ENCODE data around the gene MAD2L2. TPM values are rescaled to one million over a fixed set of nuclear protein-coding genes. Genes with fewer than 3 reads are reported as not detected.

MAD2L2 gene
- total RNA-seq, 5 donors from 2014 or later (not counting 1 experiment from before 2014, with no cell fraction given), result 22.4 to 28.5 (median 24.0) TPM

GRCh38 chr1:11727119-11727518 is 46.2 kb upstream of the MAD2L2 start:
- no peak overlapping the region for H3K4me3 ChIP-seq (ENCODE audit: control insufficient read depth in 1 of 2, extremely low read depth in 1 of 2, low read length in 1 of 2)
- no peak overlapping the region for H3K27ac Mint-ChIP-seq
- H3K27ac ChIP-seq (ENCODE audit: low read length), result no peak overlapping the region
- no peak overlapping the region for H3K4me3 Mint-ChIP-seq
- no peaks in the 10 kb centered on the region for H3K36me3 Mint-ChIP-seq
- H3K4me1 ChIP-seq (ENCODE audit: control insufficient read depth in 1 of 2, extremely low read depth in 1 of 2, insufficient read depth in 2 of 2, low read length in 2 of 2), result peaks cover 24 to 47% of the 10 kb centered on the region in 2 experiments
- no peaks in the 10 kb centered on the region for H3K9me3 Mint-ChIP-seq
- H3K4me1 Mint-ChIP-seq, result peaks cover 37 to 49% (median 46%) of the 10 kb centered on the region in 3 donors
- no peaks in the 10 kb centered on the region for H3K36me3 ChIP-seq (ENCODE audit: control insufficient read depth in 2 of 2, extremely low read depth in 1 of 2, insufficient read depth in 1 of 2, low read length in 1 of 2)
- CTCF ChIA-PET, result interaction anchor here in 1 of 2 donors (0.5 kb wide), 1 partner anchor 1933 kb away, joined by 4 read pairs; no protein-coding TSS in a partner anchor
- 95% methylated on average over 4 of the region's 4 CpGs for WGBS (ENCODE audit: insufficient coverage)
- H3K9me3 ChIP-seq, result no peaks in the 10 kb centered on the region
- DNase-seq (no peak), ATAC-seq (replicated peaks in 1 of 4) (no peak)
- H3K27me3 Mint-ChIP-seq, result no peaks in the 10 kb centered on the region
- H3K27me3 ChIP-seq (replicated peaks in 1 of 2; ENCODE audit: control insufficient read depth in 2 of 2, extremely low read depth in 1 of 2, insufficient read depth in 2 of 2, low read length in 1 of 2), result no peaks in the 10 kb centered on the region
- POLR2A ChIA-PET, result interaction anchor here in 1 of 2 donors (0.6 kb wide), 1 partner anchor 16 kb away, joined by 4 read pairs; no protein-coding TSS in a partner anchor

GRCh38 chr1:11725616-11726015 is 44.7 kb upstream of the MAD2L2 start:
- Histone ChIP-seq H3K36me3 (ENCODE audit: control insufficient read depth in 2 of 2, extremely low read depth in 1 of 2, insufficient read depth in 1 of 2, low read length in 1 of 2) (no peaks in the 10 kb centered on the region), H3K4me3 (ENCODE audit: control insufficient read depth in 1 of 2, extremely low read depth in 1 of 2, low read length in 1 of 2) (no peak overlapping the region), H3K4me1 (ENCODE audit: control insufficient read depth in 1 of 2, extremely low read depth in 1 of 2, insufficient read depth in 2 of 2, low read length in 2 of 2) (peaks cover 15 to 33% of the 10 kb centered on the region in 2 experiments), H3K27me3 (replicated peaks in 1 of 2; ENCODE audit: control insufficient read depth in 2 of 2, extremely low read depth in 1 of 2, insufficient read depth in 2 of 2, low read length in 1 of 2) (no peaks in the 10 kb centered on the region), H3K27ac (ENCODE audit: low read length) (no peak overlapping the region), H3K9me3 (no peaks in the 10 kb centered on the region)
- POLR2A ChIA-PET, result no interaction called here
- Mint-ChIP-seq H3K27ac (peak overlapping the region in 1 of 2 donors; percentile 6), H3K4me3 (no peak overlapping the region), H3K9me3 (no peaks in the 10 kb centered on the region), H3K4me1 (peaks cover 24 to 34% (median 31%) of the 10 kb centered on the region in 3 donors), H3K36me3 (no peaks in the 10 kb centered on the region), H3K27me3 (no peaks in the 10 kb centered on the region)
- DNase-seq, result peak in 1 of 35 experiments; percentile 24
- CTCF ChIA-PET, result interaction anchor here in 1 of 2 donors (0.5 to 0.7 kb wide), 2 partner anchors 36 to 68 kb away, joined by 3 to 6 read pairs; no protein-coding TSS in a partner anchor
- WGBS (ENCODE audit: insufficient coverage), result 60% methylated on average over 1 of the region's 5 CpGs
- no peak for ATAC-seq (replicated peaks in 1 of 4)

- Mint-ChIP-seq H3K27ac (no peak overlapping the region), H3K4me1 (peaks cover 19 to 28% (median 22%) of the 10 kb centered on the region in 3 donors), H3K9me3 (no peaks in the 10 kb centered on the region), H3K36me3 (no peaks in the 10 kb centered on the region), H3K4me3 (no peak overlapping the region), H3K27me3 (no peaks in the 10 kb centered on the region)
- no peaks in the 10 kb centered on the region for H3K27me3 ChIP-seq (replicated peaks in 1 of 2; ENCODE audit: control insufficient read depth in 2 of 2, extremely low read depth in 1 of 2, insufficient read depth in 2 of 2, low read length in 1 of 2)
- no peaks in the 10 kb centered on the region for H3K36me3 ChIP-seq (ENCODE audit: control insufficient read depth in 2 of 2, extremely low read depth in 1 of 2, insufficient read depth in 1 of 2, low read length in 1 of 2)
- WGBS (ENCODE audit: insufficient coverage), result no CpG with 5 or more reads among the region's 2 CpGs
- CTCF ChIA-PET, result interaction anchor here (0.9 to 1.2 kb wide), 2 partner anchors 58 kb away, joined by 3 to 7 read pairs; partner anchors contain the start of gene FBXO6 (in 1 of the 2)
- DNase-seq, result no peak
- H3K9me3 ChIP-seq, result no peaks in the 10 kb centered on the region
- POLR2A ChIA-PET, result interaction anchor here in 1 of 2 donors (0.6 kb wide), 1 partner anchor 431 kb away, joined by 10 read pairs; no protein-coding TSS in a partner anchor
- no peak for ATAC-seq (replicated peaks in 1 of 4)
- no peak overlapping the region for H3K27ac ChIP-seq (ENCODE audit: low read length)
- no peak overlapping the region for H3K4me3 ChIP-seq (ENCODE audit: control insufficient read depth in 1 of 2, extremely low read depth in 1 of 2, low read length in 1 of 2)
- peaks cover 2 to 29% of the 10 kb centered on the region in 2 experiments for H3K4me1 ChIP-seq (ENCODE audit: control insufficient read depth in 1 of 2, extremely low read depth in 1 of 2, insufficient read depth in 2 of 2, low read length in 2 of 2)
Observed at GRCh38 chr1:11722538-11722937, 41.6 kb upstream of the MAD2L2 start.

- no peaks in the 10 kb centered on the region for H3K27me3 ChIP-seq (replicated peaks in 1 of 2; ENCODE audit: control insufficient read depth in 2 of 2, extremely low read depth in 1 of 2, insufficient read depth in 2 of 2, low read length in 1 of 2)
- no peak overlapping the region for H3K27ac ChIP-seq (ENCODE audit: low read length)
- no peak overlapping the region for H3K4me3 ChIP-seq (ENCODE audit: control insufficient read depth in 1 of 2, extremely low read depth in 1 of 2, low read length in 1 of 2)
- H3K27me3 Mint-ChIP-seq, result no peaks in the 10 kb centered on the region
- peaks cover 19 to 28% (median 22%) of the 10 kb centered on the region in 3 donors for H3K4me1 Mint-ChIP-seq
- ChIA-PET POLR2A (no interaction called here), CTCF (interaction anchor here in 1 of 2 donors (0.6 to 3.0 kb wide), 5 partner anchors 24 to 69 kb away, joined by 3 to 56 read pairs (median 3); partner anchors contain the start of genes FBXO2, FBXO44 and FBXO6)
- no peaks in the 10 kb centered on the region for H3K36me3 ChIP-seq (ENCODE audit: control insufficient read depth in 2 of 2, extremely low read depth in 1 of 2, insufficient read depth in 1 of 2, low read length in 1 of 2)
- H3K36me3 Mint-ChIP-seq, result no peaks in the 10 kb centered on the region
- no peak for ATAC-seq (replicated peaks in 1 of 4)
- 86% methylated on average over 1 of the region's 4 CpGs for WGBS (ENCODE audit: insufficient coverage)
- no peak overlapping the region for H3K27ac Mint-ChIP-seq
- H3K9me3 Mint-ChIP-seq, result no peaks in the 10 kb centered on the region
- H3K9me3 ChIP-seq, result no peaks in the 10 kb centered on the region
- DNase-seq, result no peak
- no peak overlapping the region for H3K4me3 Mint-ChIP-seq
- peaks cover 2 to 29% of the 10 kb centered on the region in 2 experiments for H3K4me1 ChIP-seq (ENCODE audit: control insufficient read depth in 1 of 2, extremely low read depth in 1 of 2, insufficient read depth in 2 of 2, low read length in 2 of 2)
Observed at GRCh38 chr1:11721311-11721710, 40.4 kb upstream of the MAD2L2 start.

GRCh38 chr1:11720525-11720924 is 39.6 kb upstream of the MAD2L2 start:
- H3K36me3 Mint-ChIP-seq, result no peaks in the 10 kb centered on the region
- H3K4me1 Mint-ChIP-seq, result peaks cover 16 to 23% (median 17%) of the 10 kb centered on the region in 3 donors
- WGBS (ENCODE audit: insufficient coverage), result 86% methylated on average over 3 of the region's 4 CpGs
- no peaks in the 10 kb centered on the region for H3K9me3 ChIP-seq
- DNase-seq, result no peak
- no peak overlapping the region for H3K4me3 Mint-ChIP-seq
- H3K9me3 Mint-ChIP-seq, result no peaks in the 10 kb centered on the region
- no peaks in the 10 kb centered on the region for H3K36me3 ChIP-seq (ENCODE audit: control insufficient read depth in 2 of 2, extremely low read depth in 1 of 2, insufficient read depth in 1 of 2, low read length in 1 of 2)
- H3K4me1 ChIP-seq (ENCODE audit: control insufficient read depth in 1 of 2, extremely low read depth in 1 of 2, insufficient read depth in 2 of 2, low read length in 2 of 2), result peaks cover 0 to 24% of the 10 kb centered on the region in 2 experiments
- H3K27ac Mint-ChIP-seq, result no peak overlapping the region
- H3K4me3 ChIP-seq (ENCODE audit: control insufficient read depth in 1 of 2, extremely low read depth in 1 of 2, low read length in 1 of 2), result no peak overlapping the region
- no peaks in the 10 kb centered on the region for H3K27me3 ChIP-seq (replicated peaks in 1 of 2; ENCODE audit: control insufficient read depth in 2 of 2, extremely low read depth in 1 of 2, insufficient read depth in 2 of 2, low read length in 1 of 2)
- ATAC-seq (replicated peaks in 1 of 4), result no peak
- POLR2A ChIA-PET, result no interaction called here
- no peak overlapping the region for H3K27ac ChIP-seq (ENCODE audit: low read length)
- H3K27me3 Mint-ChIP-seq, result no peaks in the 10 kb centered on the region
- CTCF ChIA-PET, result interaction anchor here (0.6 to 3.0 kb wide), 10 partner anchors 10 to 399 kb away, joined by 3 to 56 read pairs (median 6); partner anchors contain the start of genes AGTRAP (in 1 of the 2), FBXO2 (in 1 of the 2), FBXO44 (in 1 of the 2) and FBXO6 (in 1 of the 2)

GRCh38 chr1:11720033-11720376 is 39.1 kb upstream of the MAD2L2 start:
- no peak for ATAC-seq (replicated peaks in 1 of 4)
- Histone ChIP-seq H3K27ac (ENCODE audit: low read length) (peak overlapping the region; percentile 85), H3K27me3 (replicated peaks in 1 of 2; ENCODE audit: control insufficient read depth in 2 of 2, extremely low read depth in 1 of 2, insufficient read depth in 2 of 2, low read length in 1 of 2) (no peaks in the 10 kb centered on the region), H3K4me3 (ENCODE audit: control insufficient read depth in 1 of 2, extremely low read depth in 1 of 2, low read length in 1 of 2) (peak overlapping the region; percentile 61 to 65), H3K4me1 (ENCODE audit: control insufficient read depth in 1 of 2, extremely low read depth in 1 of 2, insufficient read depth in 2 of 2, low read length in 2 of 2) (peaks cover 0 to 19% of the 10 kb centered on the region in 2 experiments), H3K36me3 (ENCODE audit: control insufficient read depth in 2 of 2, extremely low read depth in 1 of 2, insufficient read depth in 1 of 2, low read length in 1 of 2) (no peaks in the 10 kb centered on the region), H3K9me3 (no peaks in the 10 kb centered on the region)
- 88% methylated on average over 6 of the region's 12 CpGs for WGBS (ENCODE audit: insufficient coverage)
- peak overlapping the region; percentile 79 to 88 (median 83) for H3K4me3 Mint-ChIP-seq
- no peaks in the 10 kb centered on the region for H3K9me3 Mint-ChIP-seq
- CTCF ChIA-PET, result interaction anchor here (0.6 to 3.0 kb wide), 12 partner anchors 11 to 478 kb away, joined by 3 to 56 read pairs (median 6); partner anchors contain the start of genes AGTRAP (in 1 of the 2), FBXO2 (in 1 of the 2), FBXO44 (in 1 of the 2) and FBXO6 (in 1 of the 2)
- no peak for DNase-seq
- peaks cover 12 to 18% (median 14%) of the 10 kb centered on the region in 3 donors for H3K4me1 Mint-ChIP-seq
- POLR2A ChIA-PET, result interaction anchor here (0.6 to 0.8 kb wide), 3 partner anchors 56 to 344 kb away, joined by 3 to 12 read pairs (median 11); partner anchors contain the start of gene FBXO6 (in 1 of the 2)
- peak overlapping the region; percentile 95 for H3K27ac Mint-ChIP-seq
- H3K27me3 Mint-ChIP-seq, result no peaks in the 10 kb centered on the region
- no peaks in the 10 kb centered on the region for H3K36me3 Mint-ChIP-seq
